AG09319 (cell line): Measurements from ENCODE around the gene PLAAT2.
"Not testable (repeated sequence)": the region's sequence is repeated elsewhere in the genome, so short reads cannot be mapped to it uniquely, and the experiment has no call there.

Experiments used
- DNase-seq: peaks from one replicate; pipeline ENCODE4 v3.0.0-alpha.2; 2010; ENCODE audit warnings: low read depth; ENCODE audit errors: extremely low read depth
- TF ChIP-seq, protein P1 (sequence below): IDR thresholded peaks from 2 replicates; pipeline ENCODE4 v1.5.1; 2011; ENCODE audit warnings: low read depth, mild to moderate bottlenecking, inconsistent platforms, low read length, moderate library complexity

PLAAT2 gene

DNA sequence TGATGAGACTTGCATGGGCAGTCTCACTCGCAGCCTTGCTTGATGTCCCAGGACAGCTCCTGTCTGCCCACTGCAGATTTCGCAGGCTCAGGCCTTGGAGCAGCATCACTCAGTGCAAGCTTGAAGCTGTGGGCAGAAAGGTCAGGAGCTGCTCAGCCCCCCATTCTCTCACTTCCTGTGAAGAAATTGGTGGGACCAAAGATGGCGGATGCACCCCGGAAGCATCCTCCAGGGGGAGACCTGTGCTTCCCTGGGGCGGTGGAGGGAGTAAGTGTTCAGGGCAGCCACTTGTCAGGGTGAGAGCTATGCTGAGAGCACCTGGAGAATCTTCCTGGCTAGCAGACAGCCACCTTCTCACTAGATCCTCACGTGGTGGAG, 11.3 kb downstream of the PLAAT2 start:
- TF ChIP-seq, protein P1, sequence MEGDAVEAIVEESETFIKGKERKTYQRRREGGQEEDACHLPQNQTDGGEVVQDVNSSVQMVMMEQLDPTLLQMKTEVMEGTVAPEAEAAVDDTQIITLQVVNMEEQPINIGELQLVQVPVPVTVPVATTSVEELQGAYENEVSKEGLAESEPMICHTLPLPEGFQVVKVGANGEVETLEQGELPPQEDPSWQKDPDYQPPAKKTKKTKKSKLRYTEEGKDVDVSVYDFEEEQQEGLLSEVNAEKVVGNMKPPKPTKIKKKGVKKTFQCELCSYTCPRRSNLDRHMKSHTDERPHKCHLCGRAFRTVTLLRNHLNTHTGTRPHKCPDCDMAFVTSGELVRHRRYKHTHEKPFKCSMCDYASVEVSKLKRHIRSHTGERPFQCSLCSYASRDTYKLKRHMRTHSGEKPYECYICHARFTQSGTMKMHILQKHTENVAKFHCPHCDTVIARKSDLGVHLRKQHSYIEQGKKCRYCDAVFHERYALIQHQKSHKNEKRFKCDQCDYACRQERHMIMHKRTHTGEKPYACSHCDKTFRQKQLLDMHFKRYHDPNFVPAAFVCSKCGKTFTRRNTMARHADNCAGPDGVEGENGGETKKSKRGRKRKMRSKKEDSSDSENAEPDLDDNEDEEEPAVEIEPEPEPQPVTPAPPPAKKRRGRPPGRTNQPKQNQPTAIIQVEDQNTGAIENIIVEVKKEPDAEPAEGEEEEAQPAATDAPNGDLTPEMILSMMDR = no peak
- DNase-seq = no peak

DNA sequence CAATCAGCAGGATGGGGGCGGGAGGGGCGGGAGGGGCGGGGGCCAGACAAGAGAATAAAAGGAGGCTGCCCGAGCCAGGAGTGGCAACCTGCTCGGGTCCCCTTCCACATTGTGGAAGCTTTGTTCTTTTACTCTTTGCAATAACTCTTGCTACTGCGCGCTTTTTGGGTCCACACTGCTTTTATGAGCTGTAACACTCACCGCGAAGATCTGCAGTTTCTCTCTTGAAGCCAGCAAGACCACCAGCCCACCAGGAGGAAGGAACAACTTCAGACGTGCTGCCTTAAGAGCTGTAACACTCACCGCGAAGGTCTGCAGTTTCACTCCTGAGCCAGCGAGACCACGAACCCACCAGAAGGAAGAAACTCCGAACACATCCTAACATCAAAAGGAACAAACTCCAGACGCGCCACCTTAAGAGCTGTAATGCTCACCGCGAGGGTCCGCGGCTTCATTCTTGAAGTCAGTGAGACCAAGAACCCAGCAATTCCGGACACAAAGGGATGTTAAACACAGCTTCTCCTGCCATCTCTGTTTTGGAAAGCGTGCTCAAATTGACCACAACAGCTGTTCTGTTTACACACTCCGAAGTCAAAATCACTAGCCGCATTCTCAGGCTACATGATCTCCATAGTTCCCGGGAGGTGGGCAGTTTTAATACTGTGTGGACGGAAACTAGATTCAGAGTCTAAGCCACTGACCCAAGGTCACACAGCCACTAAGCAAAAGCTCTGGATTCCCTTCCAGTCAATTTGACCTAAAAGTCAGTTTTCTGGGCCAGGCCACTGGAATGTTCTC, 11.9 kb downstream of the PLAAT2 start:
- TF ChIP-seq, protein P1 = no peak
- DNase-seq = no peak

DNA sequence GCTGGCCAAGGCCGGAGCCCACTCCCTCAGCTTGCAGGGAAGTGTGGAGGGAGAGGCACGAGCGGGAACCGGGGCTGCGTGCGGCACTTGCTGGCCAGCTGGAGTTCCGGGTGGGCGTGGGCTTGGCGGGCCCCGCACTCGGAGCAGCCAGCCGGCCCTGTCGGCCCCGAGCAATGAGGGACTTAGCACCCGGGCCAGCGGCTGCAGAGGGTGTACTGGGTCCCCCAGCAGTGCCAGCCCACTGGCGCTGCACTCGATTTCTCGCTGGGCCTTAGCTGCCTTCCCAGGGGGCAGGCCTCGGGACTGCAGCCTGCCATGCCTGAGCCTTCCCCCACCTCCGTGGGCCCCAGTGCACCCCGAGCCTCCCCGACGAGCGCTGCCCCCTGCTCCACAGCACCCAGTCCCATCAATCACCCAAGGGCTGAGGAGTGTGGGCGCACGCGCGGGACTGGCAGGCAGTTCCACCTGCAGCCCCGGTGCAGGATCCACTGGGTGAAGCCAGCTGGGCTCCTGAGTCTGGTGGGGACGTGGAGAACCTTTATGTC, 13.0 kb downstream of the PLAAT2 start:
- DNase-seq = not testable (repeated sequence)

DNA sequence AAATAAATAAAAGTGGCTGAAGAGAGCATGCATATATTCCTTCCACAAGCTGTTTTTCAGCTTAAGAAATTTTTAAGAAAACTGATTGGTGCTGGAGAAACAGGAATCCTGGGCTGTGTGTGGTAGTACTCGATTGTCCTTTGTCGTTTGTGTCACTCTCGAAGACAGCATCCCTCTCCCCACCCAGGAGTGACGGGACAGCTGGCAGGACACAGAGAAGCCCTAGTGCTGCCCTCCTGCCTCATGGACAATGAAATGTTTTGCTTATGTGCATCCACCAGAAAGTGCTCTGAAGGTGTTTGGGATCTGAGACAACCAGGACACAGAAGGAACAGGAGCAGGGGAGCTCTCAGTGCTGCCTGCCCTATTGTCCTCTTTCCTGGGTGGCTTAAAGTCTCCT, 13.8 kb downstream of the PLAAT2 start:
- no peak for DNase-seq
- TF ChIP-seq, protein P1 = no peak

DNA sequence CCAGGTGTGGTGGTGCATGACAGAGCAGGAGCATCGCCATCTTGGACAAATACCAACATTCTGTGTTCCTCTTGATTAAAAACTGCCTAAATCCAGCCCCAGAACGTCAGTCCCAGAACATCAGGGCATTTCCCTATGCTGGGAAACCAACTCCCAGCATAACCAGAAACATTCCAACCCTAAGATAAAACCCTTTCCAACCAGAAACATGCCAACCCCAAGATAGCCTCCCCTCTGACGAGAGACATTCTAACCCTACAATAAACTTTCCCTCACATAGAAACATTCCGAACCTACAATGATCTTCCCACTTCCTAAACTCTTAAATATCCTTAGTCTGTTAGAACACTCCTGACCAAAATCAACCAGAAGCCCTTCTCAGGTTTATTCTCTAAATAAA, 15.0 kb downstream of the PLAAT2 start:
- TF ChIP-seq, protein P1 = no peak
- no peak for DNase-seq

DNA sequence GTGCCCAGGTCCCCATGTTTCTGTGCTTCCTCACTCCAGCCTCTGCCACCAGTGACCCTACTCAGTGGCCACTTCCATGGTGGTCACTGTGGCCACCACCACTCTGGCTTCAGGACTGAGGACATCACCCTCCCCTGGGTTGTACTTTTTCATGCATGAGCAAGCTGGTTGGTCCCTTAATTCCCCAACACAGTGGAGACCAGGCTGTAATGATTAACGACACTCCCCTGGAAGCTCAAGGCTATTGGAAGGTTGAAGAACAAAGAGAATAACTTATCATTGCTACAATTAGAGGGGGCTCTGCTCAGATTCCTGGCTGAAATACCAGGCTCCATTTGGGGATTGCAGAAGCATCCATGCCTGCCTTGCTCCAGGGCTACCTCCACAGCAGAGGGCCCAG, 16.1 kb downstream of the PLAAT2 start:
- TF ChIP-seq, protein P1 = no peak
- no peak for DNase-seq

DNA sequence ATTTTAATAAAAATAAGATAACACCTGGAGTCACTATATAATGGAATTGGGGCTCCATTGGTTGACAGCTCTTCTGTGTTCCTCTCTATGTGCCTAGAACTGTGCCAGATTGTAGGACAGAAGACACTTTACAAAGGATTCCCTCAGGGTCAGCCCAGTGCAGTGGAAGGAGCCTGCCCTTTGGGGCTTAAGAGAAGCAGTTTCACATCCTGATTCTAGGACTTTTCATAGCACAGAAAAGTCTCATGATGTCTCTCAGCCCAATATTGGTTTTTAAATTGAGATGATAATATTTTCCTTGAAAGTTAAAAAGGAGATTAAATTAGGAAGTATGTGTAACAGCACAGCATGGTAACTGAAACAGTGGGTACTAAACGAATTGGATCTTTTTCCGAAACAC, 19.5 kb downstream of the PLAAT2 start:
- TF ChIP-seq, protein P1 = no peak
- DNase-seq = no peak

DNA sequence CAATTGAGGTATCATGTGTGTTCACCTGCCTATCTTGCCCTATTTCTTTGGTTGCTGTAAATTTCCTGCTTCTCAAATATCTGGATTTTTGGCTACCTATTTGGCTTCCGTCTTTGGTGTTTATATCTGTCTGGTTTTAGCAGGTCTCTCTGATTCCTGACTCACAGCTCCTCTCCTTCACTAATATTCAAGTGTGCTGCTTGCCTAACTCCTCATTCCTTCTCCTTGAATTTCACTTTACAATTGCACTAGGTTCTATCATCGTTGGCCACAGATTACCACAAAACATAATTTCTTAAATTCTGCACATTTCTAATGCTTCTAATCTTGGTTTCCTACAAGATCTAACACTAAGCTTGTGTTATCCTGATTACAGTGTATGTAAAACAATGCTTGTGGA, 20.7 kb downstream of the PLAAT2 start:
- DNase-seq = not testable (repeated sequence)
